H54 (cell line): Measurements from ENCODE around the gene IMPG2.

Experiments used
- DNase-seq: peaks from one replicate; pipeline ENCODE4 v3.0.0; 2011; ENCODE audit warnings: low spot score, mixed read lengths; ENCODE audit not compliant: insufficient read length
- FAIRE-seq: peaks from 3 replicates; lab custom pipeline; 2011; peaks lifted over from hg19 to GRCh38; lab: Jason Lieb, UNC
- POLR2A ChIP-seq: IDR thresholded peaks from 2 replicates; pipeline ENCODE4 v1.6.1; 2011; ENCODE audit warnings: low read depth, mild to moderate bottlenecking, low read length

Gene IMPG2

DNA sequence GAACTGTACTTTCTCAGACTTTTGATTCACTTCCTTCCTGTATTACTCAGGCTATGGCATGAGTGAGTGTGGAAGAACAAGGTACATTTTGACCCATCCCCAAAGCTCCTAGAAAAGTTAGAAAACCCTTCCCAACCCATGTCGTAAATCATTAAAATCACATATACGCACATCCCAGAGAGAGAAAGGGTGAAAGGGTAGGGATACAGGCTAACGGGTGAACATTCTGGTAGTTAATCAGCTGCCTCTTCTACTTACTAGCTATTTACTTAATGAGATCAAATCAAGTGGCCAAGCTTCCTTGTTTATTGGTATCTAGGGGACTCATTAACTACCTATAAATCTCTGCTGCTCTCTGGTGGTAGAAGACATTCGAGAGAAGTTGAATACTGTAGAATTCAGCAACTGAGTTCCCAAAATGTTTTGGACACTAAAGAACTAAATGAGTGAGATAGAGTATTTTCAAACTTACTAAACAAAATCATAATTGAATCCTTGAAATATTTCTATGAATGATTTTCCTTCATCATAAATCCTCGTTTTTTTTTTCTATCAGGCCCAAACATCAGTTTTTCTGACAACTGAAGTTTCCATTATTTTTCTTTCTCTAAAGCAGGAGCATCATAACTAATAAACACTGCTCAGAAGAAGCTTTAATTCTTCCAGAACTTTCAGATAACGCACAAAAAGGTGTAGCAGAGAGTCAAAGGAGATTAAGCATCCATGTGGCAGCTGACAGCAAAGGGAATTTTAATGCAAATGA lies 124.2 kb downstream of the IMPG2 start:
- FAIRE-seq (no peak), DNase-seq (no peak)
- no peak for TF ChIP-seq POLR2A

DNA sequence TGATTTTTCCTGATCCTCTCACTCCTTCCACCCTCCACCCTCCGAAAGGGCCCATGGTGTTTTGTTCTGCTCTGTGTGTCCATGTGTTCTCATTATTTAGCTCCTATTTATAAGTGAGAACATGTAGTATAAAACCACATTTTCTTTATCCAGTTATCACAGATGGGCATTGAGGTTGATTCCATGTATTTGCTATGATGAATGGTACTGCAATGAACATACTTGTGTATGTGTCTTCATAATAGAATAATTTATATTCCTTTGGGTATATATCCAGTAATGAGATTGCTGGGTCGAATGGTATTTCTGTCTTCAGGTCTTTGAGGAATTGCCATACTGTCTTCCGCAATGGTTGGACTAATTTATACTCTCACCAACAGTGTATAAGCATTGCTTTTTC lies 126.0 kb downstream of the IMPG2 start:
- FAIRE-seq (no peak), DNase-seq (no peak)
- TF ChIP-seq POLR2A = no peak

DNA sequence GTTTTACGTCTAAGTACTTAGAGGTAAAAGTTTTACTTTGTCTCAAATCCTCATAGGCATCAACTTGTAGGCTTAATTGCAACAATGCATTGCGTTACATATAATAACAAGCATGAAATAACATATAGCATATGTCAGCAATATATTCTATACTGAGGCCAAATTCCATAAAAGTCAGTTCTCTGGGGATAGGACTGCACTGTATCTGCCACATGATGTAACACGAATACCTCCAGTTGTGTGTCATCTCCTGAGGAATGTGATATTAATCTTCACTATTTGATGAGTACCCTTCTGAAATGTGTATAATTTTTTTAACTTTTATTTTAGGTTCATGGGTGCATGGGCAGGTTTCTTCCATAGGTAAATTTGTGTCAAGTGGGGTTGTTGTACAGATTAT lies 126.4 kb downstream of the IMPG2 start:
- FAIRE-seq = no peak
- peak; percentile 13 for DNase-seq
- TF ChIP-seq POLR2A = no peak

DNA sequence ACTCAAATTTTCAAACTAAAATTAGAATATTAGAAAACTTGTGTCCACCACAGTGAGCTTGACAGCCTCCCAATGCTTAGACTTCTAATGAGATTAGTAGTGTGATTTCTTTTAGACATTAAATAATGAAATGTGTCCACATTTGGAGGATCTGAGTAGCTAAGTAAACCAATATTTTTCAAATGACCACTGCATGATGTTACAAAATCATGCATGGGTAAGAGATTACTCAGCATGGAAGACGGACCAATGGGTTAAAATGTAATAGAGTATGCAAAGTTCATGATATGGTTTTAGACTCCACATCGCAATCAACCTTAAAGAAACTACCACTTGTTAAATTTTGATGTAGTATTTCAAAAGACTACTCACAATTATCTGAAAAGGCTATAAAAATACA lies 130.6 kb downstream of the IMPG2 start:
- no peak for TF ChIP-seq POLR2A
- DNase-seq = no peak
- no peak for FAIRE-seq

DNA sequence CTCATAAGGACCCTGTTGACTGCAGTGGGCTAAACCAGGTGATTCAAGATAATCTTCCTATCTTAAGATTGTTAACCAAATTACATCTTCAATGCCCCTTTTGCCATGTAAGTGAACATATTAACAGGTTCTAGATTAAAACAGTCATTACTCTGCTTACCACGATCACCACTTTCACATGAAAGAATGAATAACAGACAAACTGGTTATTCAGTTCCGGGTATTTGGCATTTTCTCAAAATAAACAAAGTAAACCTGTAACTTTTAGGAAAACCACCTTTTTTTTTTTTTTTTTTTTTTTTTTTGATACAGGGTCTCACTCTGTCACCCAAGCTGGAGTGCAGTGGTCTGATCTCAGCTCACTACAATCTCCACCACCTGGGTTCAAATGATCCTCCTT lies 131.2 kb downstream of the IMPG2 start:
- FAIRE-seq (no peak), DNase-seq (no peak)
- no peak for TF ChIP-seq POLR2A

DNA sequence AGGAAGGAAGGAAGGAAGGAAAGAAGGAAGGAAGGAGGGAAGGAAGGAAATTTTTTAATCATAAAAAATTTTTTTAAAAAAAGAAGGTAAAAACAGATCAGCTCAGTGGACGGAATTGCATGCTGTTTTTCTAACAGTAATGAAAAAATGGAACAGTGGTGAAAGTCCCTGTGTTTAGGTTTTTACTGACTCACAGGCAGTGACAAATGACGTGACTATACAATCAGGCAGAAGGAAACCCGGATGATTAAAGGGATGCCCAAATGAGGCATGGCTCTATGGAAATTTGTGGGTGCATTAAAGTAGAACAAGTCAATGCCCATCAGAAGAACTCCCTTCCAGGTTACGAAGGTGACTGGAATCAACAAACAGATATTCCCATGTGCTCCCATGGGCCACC lies 135.0 kb downstream of the IMPG2 start:
- FAIRE-seq = no peak
- no peak for DNase-seq
- TF ChIP-seq POLR2A = no peak

DNA sequence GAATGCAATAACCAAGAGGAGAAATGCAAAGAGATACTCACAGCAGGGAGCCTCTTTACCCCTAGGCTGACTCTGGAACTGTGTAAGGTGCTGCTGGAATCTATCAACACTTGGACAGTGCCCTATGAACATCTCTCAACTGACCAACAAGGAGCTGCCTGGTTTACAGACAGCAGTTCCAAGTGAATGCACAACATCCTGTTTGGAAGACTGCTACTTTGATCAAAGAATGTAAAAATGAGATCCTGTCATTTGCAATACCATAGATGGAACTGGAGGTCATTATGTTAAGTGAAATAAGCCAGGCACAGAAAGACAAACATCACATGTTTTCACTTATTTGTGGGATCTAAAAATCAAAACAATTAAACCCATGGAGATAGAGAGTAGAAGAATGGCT lies 136.3 kb downstream of the IMPG2 start:
- no peak for DNase-seq
- FAIRE-seq = no peak
- TF ChIP-seq POLR2A = no peak

DNA sequence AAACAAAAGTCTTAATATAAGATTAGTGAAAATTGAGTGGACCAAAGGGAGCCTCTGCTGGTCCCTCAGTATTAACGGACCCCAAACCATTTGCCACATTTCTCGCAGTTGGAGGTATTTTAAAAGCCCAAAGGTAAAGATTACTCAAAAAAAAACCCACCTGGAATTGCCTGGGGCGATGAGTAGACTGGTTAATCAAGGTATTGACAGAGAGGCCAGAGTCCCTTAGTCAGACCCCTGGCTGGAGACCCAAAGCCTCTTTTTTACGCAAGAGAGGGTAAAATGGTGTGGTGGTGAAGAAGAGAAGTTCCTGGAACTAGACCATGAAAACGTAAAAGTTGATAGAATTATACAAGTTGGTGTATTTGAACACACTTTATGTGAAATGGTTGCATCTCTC lies 137.2 kb downstream of the IMPG2 start:
- no peak for TF ChIP-seq POLR2A
- FAIRE-seq = no peak

DNA sequence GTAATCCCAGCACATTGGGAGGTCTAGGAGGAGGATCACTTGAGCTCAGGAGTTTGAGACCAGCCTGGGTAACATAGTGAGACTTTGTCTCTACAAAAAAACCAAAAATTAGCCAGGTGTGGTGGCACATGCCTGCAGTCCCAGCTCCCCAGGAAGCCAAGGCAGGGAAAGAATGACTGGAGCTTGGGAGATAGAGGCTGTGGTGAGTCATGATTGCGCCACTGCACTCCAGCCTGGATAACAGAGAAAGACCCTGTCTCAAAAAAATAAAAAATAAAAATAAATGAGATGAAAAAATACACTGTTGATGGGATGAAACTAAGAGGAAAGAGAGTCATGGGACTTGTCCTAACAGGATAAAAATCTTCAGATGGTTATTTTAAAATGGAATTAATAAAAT lies 137.6 kb downstream of the IMPG2 start:
- TF ChIP-seq POLR2A = no peak
- FAIRE-seq (no peak), DNase-seq (no peak)

More for the DNA sequence above, 137.2 kb downstream of the IMPG2 start:
- DNase-seq = no peak

DNA sequence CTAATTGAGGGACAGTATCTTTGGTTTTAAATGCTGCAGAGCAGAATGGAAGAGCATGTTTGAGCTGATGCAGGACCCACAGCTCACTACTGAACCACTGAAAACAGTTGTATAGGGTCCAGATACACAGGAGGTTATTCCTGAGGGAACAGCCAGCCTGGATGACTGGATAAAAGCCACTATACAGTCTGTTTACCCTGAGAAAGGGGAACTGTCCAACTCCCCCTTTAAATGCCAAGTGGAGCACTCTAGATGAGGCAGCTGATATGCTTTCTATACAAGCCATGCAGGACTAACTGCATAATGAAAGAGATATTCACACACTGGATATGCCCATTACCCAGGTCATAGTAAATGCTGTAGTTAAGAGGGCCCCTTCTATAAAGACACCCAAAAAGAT lies 138.6 kb downstream of the IMPG2 start:
- no peak for DNase-seq
- no peak for FAIRE-seq
- TF ChIP-seq POLR2A = no peak

DNA sequence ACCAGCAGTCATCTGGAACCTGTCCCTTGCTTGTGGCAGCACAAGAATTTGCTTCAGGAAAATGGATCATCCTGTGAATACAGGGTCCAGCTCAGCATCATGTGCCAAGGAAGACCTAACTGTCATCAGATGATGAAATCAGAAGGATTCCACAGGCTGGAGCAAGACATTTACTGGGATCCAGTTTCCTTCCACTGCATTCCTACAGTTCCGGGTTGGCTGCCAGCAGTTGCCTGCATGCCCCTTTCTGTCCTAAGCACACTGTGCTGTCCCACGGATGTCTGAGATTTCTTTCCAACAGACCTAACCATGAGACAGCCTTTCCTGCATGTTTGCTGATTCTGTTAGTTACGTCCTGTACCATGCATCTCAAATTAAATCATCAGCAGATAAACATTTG lies 140.7 kb downstream of the IMPG2 start:
- TF ChIP-seq POLR2A = no peak
- no peak for FAIRE-seq
- DNase-seq = no peak

DNA sequence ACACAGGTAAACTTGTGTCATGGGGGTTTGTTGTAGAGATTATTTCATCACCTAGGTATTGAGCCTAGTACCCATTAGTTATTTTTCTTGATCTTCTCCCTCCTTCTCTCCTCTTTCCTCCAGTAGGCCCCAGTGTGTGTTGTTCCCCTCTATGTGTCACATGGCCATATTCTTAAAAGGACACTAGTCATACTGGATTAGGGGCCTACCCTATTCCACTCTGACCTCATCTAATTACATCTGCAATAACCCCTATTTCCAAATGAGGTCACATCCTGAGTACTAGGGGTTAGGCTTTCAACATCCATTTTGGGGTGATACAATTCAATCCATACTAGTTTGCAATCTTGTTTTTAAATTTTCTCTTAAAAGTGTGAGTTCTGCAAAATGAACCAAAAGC lies 142.8 kb downstream of the IMPG2 start:
- FAIRE-seq = no peak

More for the DNA sequence above, 142.8 kb downstream of the IMPG2 start:
- no peak for TF ChIP-seq POLR2A
- no peak for DNase-seq
